Pancreas (tissue), 10 donors: ENCODE data around the gene RHOV. TPM values are rescaled to one million over a fixed set of nuclear protein-coding genes. Genes with fewer than 3 reads are reported as not detected.
A peak's percentile ranks its signal among the peaks of the same experiment; 100 is the strongest.

Source experiments
- ATAC-seq, 4 donors: fragments of 200-7000 bp; cut with Tn5 transposase; one replicate each; pipeline versions ENCODE4 v1.8.0 to v1.9.1; 2020; ENCODE audit warnings: mild to moderate bottlenecking in 4 of 4, moderate library complexity in 4 of 4
- DNase-seq, 6 donors: peaks; one replicate each; pipeline ENCODE4 v3.0.0-alpha.2; 2020
- FAIRE-seq: peaks from 2 replicates; lab custom pipeline; 2012; peaks lifted over from hg19 to GRCh38; lab: Jason Lieb, UNC
- H3K27ac ChIP-seq, 4 donors: fragments of 200-600 bp; sonication (generic); 1 replicate in 3 of 4; 2 replicates in 1 of 4; pipeline versions ENCODE4 v1.5.0 to v1.8.0; 2020
- H3K27me3 ChIP-seq, 4 donors: fragments of 200-600 bp; one replicate each; pipeline ENCODE4 v1.8.0; 2021
- H3K36me3 ChIP-seq, 3 donors: fragments of 200-600 bp; sonication (generic) in 1 of 3; one replicate each; pipeline versions ENCODE4 v1.5.0 to v1.8.0; 2020 to 2021
- H3K4me1 ChIP-seq, 3 donors: fragments of 200-600 bp; one replicate each; pipeline ENCODE4 v1.8.0; 2021
- H3K4me3 ChIP-seq, 4 donors: fragments of 200-600 bp; sonication (generic) in 2 of 4; one replicate each; pipeline versions ENCODE4 v1.5.0 to v1.8.0; 2020 to 2021
- H3K9me3 ChIP-seq, 4 donors: fragments of 200-600 bp; one replicate each; pipeline ENCODE4 v1.8.0; 2021
- WGBS, 2 donors: extraction: QIAGEN DNeasy Blood & Tissue Kit; methylation state at CpG; one replicate each; pipeline ENCODE4 v1.1.7; 2013; 5-methylcytosine and 5-hydroxymethylcytosine counted together
- intact Hi-C, 3 donors: fragments of 100-400 bp; cut with DNase I; formaldehyde crosslinking; loops; one replicate each; pipeline versions ENCODE4 v1.11.1 to v1.14.2; 2022
- polyA plus RNA-seq, 2 donors: library from polyadenylated mRNA; stranded (reverse); fragments of 200-250 nt; gene quantifications; one replicate each; pipeline ENCODE4 v1.2.3, GENCODE V29; 2013
- total RNA-seq, 6 donors: library from RNA; stranded (reverse); fragmentation: NEBNext Ultra II Directional in 4 of 6; extraction: Animal tissue kit (Norgen Biotek cat#: 25700) in 4 of 6; gene quantifications; one replicate each; pipeline versions ENCODE4 v1.2.1 to v1.2.4, GENCODE V29; 2021 to 2023
- TF ChIP-seq, protein P1 (sequence below), 4 donors: fragments of 200-600 bp; sonication (generic) in 3 of 4; IDR thresholded peaks; one replicate each; pipeline versions ENCODE4 v1.5.0 to v1.8.0; 2021; ENCODE audit warnings: antibody characterized with exemption in 4 of 4
- donor health status: healthy with polysubstance abuse.
- donor health status: DM: no; HTN: no; CAD: no; lungs with moderate emphysema.
- donor health status: DM: no; HTN: no; CAD: no.
- donor health status: control.
- donor health status: control.
- donor health status: Bipolar disorder and iron deficiency.
- donor health status: DM: yes; HTN: yes; CAD: no.
- donor health status: DM: no; HTN: no; CAD: no.
- donor health status: DM: no; HTN: no; CAD: no.
- donor health status: DM: yes; HTN: yes; CAD: no.

The RHOV gene
- total and polyA plus RNA-seq, 8 donors, result 3.5 to 19.8 (median 10.9) TPM

GRCh38 chr15:40881351-40881750 lies 7.3 kb upstream of the RHOV start:
- TF ChIP-seq, protein P1, sequence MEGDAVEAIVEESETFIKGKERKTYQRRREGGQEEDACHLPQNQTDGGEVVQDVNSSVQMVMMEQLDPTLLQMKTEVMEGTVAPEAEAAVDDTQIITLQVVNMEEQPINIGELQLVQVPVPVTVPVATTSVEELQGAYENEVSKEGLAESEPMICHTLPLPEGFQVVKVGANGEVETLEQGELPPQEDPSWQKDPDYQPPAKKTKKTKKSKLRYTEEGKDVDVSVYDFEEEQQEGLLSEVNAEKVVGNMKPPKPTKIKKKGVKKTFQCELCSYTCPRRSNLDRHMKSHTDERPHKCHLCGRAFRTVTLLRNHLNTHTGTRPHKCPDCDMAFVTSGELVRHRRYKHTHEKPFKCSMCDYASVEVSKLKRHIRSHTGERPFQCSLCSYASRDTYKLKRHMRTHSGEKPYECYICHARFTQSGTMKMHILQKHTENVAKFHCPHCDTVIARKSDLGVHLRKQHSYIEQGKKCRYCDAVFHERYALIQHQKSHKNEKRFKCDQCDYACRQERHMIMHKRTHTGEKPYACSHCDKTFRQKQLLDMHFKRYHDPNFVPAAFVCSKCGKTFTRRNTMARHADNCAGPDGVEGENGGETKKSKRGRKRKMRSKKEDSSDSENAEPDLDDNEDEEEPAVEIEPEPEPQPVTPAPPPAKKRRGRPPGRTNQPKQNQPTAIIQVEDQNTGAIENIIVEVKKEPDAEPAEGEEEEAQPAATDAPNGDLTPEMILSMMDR (IDR thresholded peaks at IDR 0.05), result no peak
- 93 to 97% methylated on average over 6 of the region's 6 CpGs for WGBS, 2 donors
- no peaks in the 10 kb centered on the region for H3K27me3 ChIP-seq
- H3K4me1 ChIP-seq, result no peaks in the 10 kb centered on the region
- DNase-seq (no peak), FAIRE-seq (no peak), ATAC-seq (no peak)
- no peaks in the 10 kb centered on the region for H3K9me3 ChIP-seq
- H3K36me3 ChIP-seq, result no peaks in the 10 kb centered on the region
- H3K4me3 ChIP-seq, result no peak overlapping the region
- intact Hi-C loops, result no loop called here
- H3K27ac ChIP-seq, result no peak overlapping the region

GRCh38 chr15:40879609-40880008 lies 5.6 kb upstream of the RHOV start:
- WGBS, 2 donors, result 79 to 82% methylated on average over 6 of the region's 6 CpGs
- H3K36me3 ChIP-seq, result no peaks in the 10 kb centered on the region
- H3K4me1 ChIP-seq, result peaks cover 0 to 1% (median 0%) of the 10 kb centered on the region in 3 donors
- intact Hi-C loops, result no loop called here
- H3K4me3 ChIP-seq, result no peak overlapping the region
- FAIRE-seq (no peak), DNase-seq (no peak), ATAC-seq (peak in 2 of 4 donors; percentile 26 to 53)
- H3K27me3 ChIP-seq, result no peaks in the 10 kb centered on the region
- no peak overlapping the region for H3K27ac ChIP-seq
- TF ChIP-seq, protein P1 (IDR thresholded peaks at IDR 0.05), result no peak
- H3K9me3 ChIP-seq, result no peaks in the 10 kb centered on the region

- no peak for FAIRE-seq
- no peaks in the 10 kb centered on the region for H3K27me3 ChIP-seq
- intact Hi-C loops, result no loop called here
- TF ChIP-seq, protein P1 (IDR thresholded peaks at IDR 0.05), result no peak
- 89 to 100% methylated on average over 1 of the region's 1 CpG for WGBS, 2 donors
- no peaks in the 10 kb centered on the region for H3K9me3 ChIP-seq
- H3K4me1 ChIP-seq, result peaks cover 0 to 6% (median 0%) of the 10 kb centered on the region in 3 donors
- H3K36me3 ChIP-seq, result no peaks in the 10 kb centered on the region
- H3K27ac ChIP-seq, result no peak overlapping the region
- no peak for DNase-seq
- no peak overlapping the region for H3K4me3 ChIP-seq
- ATAC-seq, result peak in 2 of 4 donors; percentile 65 to 70
Observed at GRCh38 chr15:40878785-40879184, 4.8 kb upstream of the RHOV start.

- ATAC-seq (no peak), FAIRE-seq (no peak)
- TF ChIP-seq, protein P1 (IDR thresholded peaks at IDR 0.05), result no peak
Observed at GRCh38 chr15:40877694-40878093, 3.7 kb upstream of the RHOV start.

DNA sequence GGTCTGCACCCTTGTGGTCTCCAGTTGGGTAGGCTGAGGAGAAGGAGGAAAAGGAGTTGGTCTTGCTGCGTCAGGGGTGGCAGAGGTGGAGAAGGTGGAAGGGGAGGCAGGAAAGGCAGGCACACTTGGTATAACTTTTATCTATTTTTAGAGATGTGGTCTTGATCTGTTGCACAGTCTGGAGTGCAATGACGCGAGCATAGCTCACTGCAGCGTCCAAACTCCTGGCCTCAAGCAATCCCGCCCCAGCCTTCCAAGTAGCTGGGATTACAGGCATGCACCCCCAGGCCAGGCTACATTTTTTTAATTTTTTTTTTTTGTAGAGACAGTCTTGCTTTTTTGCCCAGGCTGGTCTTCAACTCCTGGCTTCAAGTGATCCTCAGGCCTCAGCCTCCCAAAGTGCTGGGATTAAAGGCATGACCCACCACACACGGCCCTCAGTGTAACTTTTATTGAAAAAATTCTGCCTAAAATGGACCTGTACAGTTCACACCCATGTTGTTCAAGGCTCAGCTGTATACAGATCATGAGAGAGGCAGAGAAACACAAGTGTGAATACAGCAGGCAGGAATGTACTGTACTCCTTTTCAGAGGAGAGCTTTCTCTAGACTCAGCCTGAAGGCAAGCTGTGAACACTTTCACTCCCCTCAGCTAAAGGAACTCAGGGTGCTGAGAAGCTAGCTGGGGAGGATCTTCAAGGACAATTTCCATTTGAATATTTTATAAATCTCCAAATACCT lies 2.1 kb upstream of the RHOV start:
- FAIRE-seq, result no peak
- H3K27ac ChIP-seq, result no peak overlapping the region
- H3K36me3 ChIP-seq, result no peaks in the 10 kb centered on the region
- peaks cover 4 to 11% (median 10%) of the 10 kb centered on the region in 3 donors for H3K4me1 ChIP-seq
- TF ChIP-seq, protein P1 (IDR thresholded peaks at IDR 0.05), result no peak
- intact Hi-C loops, result no loop called here
- H3K4me3 ChIP-seq, result no peak overlapping the region
- 89 to 93% methylated on average over 6 of the region's 6 CpGs for WGBS, 2 donors
- H3K27me3 ChIP-seq, result no peaks in the 10 kb centered on the region
- no peaks in the 10 kb centered on the region for H3K9me3 ChIP-seq
- no peak for ATAC-seq
- no peak for DNase-seq

More at GRCh38 chr15:40877694-40878093, 3.7 kb upstream of the RHOV start:
- H3K27ac ChIP-seq, result no peak overlapping the region
- H3K36me3 ChIP-seq, result no peaks in the 10 kb centered on the region
- intact Hi-C loops, result no loop called here
- H3K4me1 ChIP-seq, result peaks cover 0 to 6% (median 5%) of the 10 kb centered on the region in 3 donors
- no peak overlapping the region for H3K4me3 ChIP-seq
- WGBS, 2 donors, result 42 to 48% methylated on average over 2 of the region's 2 CpGs
- H3K27me3 ChIP-seq, result no peaks in the 10 kb centered on the region
- no peak for DNase-seq
- no peaks in the 10 kb centered on the region for H3K9me3 ChIP-seq
